Activated CD8-positive, alpha-beta T cell treated with anti-CD3 and anti-CD28 coated beads, Interleukin-2, amount 10 ng/mL, durations not matched to agents 7 days and 5 days (primary cell): ENCODE data around the gene KRT31. TPM values are rescaled to one million over a fixed set of nuclear protein-coding genes. Genes with fewer than 3 reads are reported as not detected.

ENCODE experiments used
- ATAC-seq: fragments of 150-1000 bp; cut with Tn5 transposase; one replicate; pipeline ENCODE4 v1.10.0; 2021; ENCODE audit warnings: moderate library complexity
- CTCF ChIA-PET: fragments of 350-600 bp; sonication (Branson Sonifier 250); formaldehyde crosslinking; loops from one replicate; lab custom pipeline; 2021; ENCODE audit warnings: antibody characterized with exemption; lab: Charles Lee
- POLR2A ChIA-PET: fragments of 350-600 bp; sonication (Branson Sonifier 250); formaldehyde crosslinking; loops from one replicate; lab custom pipeline; 2021; ENCODE audit warnings: antibody characterized with exemption; lab: Charles Lee
- DNase-seq: peaks from one replicate; pipeline ENCODE4 v3.0.0-alpha.2; 2020
- H3K27ac Mint-ChIP-seq: one replicate; pipeline ENCODE4 v1.8.0; 2021; ENCODE audit warnings: mild to moderate bottlenecking, mixed read lengths
- H3K27me3 Mint-ChIP-seq: one replicate; pipeline ENCODE4 v1.8.0; 2021; ENCODE audit warnings: low read depth, mixed read lengths
- H3K36me3 Mint-ChIP-seq: one replicate; pipeline ENCODE4 v1.8.0; 2021; ENCODE audit warnings: low read depth, mixed read lengths
- H3K4me1 Mint-ChIP-seq: one replicate; pipeline ENCODE4 v1.8.0; 2021; ENCODE audit warnings: low read depth, mixed read lengths
- H3K4me3 Mint-ChIP-seq: one replicate; pipeline ENCODE4 v1.8.0; 2021; ENCODE audit warnings: mild to moderate bottlenecking, mixed read lengths
- H3K9me3 Mint-ChIP-seq: one replicate; pipeline ENCODE4 v1.8.0; 2022; ENCODE audit warnings: mixed read lengths; ENCODE audit not compliant: insufficient read depth
- total RNA-seq, 2 experiments: library from RNA; stranded (reverse); gene quantifications; one replicate each; pipeline ENCODE4 v1.2.3, GENCODE V29; 2021

KRT31 gene
- total RNA-seq = not detected

DNA sequence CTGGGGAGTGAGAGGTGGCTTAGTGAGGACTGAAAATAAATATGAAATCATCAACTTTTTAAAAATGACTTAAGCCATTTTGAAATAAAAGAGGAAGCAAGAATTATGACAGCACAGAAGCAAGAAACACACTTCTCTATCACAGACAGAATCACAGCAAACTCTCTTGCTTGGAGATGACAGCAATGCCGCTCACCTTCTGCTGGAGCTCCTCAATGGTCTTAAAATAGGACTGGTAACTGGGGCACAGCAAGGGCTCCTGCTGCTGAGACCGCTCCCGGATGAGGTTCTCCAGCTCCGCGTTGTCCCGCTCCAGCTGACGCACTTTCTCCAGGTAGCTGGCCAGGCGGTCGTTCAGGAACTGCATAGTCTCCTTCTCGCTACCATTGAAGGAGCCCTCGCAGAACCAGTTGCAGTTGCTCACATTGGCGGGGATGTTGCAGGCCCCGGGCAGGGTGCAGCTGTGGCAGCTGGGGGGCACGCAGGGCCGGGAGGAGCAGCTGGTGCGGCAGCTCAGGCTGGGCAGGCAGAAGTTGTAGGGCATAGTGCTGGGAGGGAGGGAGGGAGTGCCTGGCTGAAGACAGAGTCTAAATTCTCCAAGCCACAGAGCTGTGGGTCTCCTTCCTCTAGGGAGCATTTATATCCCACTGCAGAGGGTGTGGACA lies at the start of gene KRT31:
Gene KRT31 (minus strand): TSS at position 613 of the 665 bp plus-strand sequence. CDS start 69 bp downstream, at position 544.
- Mint-ChIP-seq H3K36me3 (no peaks in the 10 kb centered on the region), H3K27ac (no peak within 1 kb of the TSS), H3K9me3 (no peaks in the 10 kb centered on the region), H3K4me1 (no peaks in the 10 kb centered on the region), H3K27me3 (no peaks in the 10 kb centered on the region), H3K4me3 (no peak within 1 kb of the TSS)
- DNase-seq = no peak
- ATAC-seq = no peak
- ChIA-PET POLR2A (no interaction called here), CTCF (no interaction called here)

DNA sequence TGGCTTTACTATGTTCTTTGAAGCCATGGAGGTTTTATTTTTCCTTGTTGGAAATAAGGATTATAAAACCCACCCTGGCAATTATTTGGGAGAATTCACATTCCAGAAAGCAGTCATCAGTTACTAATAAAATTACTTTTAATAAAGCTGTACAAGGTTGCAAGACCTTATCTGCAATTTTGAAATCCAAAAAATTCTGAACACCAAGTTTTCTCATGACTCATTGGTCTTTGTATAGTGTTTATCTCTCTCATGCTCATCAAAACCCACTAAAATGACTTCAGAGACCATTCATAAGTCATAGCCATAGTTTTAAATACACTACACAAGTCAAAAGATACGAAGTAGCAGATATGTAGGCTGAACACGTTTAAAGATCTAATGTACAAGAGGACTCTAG lies 49.4 kb upstream of the KRT31 start:
- Mint-ChIP-seq H3K4me3 (no peak overlapping the region), H3K27me3 (peaks cover 13% of the 10 kb centered on the region), H3K27ac (no peak overlapping the region), H3K36me3 (no peaks in the 10 kb centered on the region), H3K9me3 (no peaks in the 10 kb centered on the region), H3K4me1 (no peaks in the 10 kb centered on the region)
- ATAC-seq (no peak), DNase-seq (no peak)
- ChIA-PET CTCF (interaction anchor here (0.6 kb wide), 1 partner anchor 202 kb away, joined by 3 read pairs; no protein-coding TSS in a partner anchor), POLR2A (no interaction called here)

DNA sequence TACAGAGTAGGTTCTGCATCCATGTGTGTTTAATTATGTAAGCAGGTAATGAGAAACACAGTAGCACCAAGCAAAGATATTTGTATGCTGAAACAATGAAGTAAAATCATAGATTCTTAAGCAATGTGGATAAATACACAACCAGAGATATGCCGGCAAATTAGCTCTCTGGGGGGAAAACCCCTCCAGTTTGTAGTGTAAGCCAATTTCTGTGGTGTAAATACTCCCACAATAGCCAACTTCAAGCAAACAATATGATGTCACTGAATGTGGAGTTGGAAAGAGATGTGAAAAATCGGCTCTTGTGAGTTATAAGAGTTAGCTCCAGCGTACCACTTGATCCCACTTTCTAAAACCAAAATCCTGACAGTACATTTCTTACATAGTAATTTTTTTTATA lies 47.2 kb upstream of the KRT31 start:
- Mint-ChIP-seq H3K9me3 (no peaks in the 10 kb centered on the region), H3K36me3 (no peaks in the 10 kb centered on the region), H3K4me3 (no peak overlapping the region), H3K27me3 (peaks cover 12% of the 10 kb centered on the region), H3K4me1 (no peaks in the 10 kb centered on the region), H3K27ac (no peak overlapping the region)
- ChIA-PET POLR2A (no interaction called here), CTCF (no interaction called here)
- ATAC-seq (no peak), DNase-seq (no peak)

DNA sequence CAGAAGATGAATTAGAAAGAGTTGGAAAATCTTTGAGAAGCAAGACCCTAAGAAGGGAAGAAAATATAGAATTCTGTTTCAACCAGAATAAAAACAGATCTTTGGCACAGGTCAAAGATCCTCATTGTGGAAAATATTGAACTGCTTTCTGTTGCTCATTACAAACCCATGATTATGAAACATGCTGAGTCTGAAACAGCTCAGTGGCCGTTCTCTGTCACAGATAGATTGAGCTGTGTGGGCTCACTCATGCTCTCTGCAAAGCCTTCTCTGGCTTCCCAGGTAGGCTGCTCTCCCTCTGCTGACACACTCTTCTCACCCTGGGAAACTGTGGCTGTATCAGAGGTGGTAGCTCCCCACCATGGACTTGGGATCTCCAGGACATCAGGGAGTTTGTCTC lies 46.8 kb upstream of the KRT31 start:
- no peak overlapping the region for H3K27ac Mint-ChIP-seq
- no peaks in the 10 kb centered on the region for H3K9me3 Mint-ChIP-seq
- ChIA-PET POLR2A (no interaction called here), CTCF (no interaction called here)
- ATAC-seq = no peak
- DNase-seq = no peak
- no peak overlapping the region for H3K4me3 Mint-ChIP-seq
- H3K4me1 Mint-ChIP-seq = no peaks in the 10 kb centered on the region
- H3K27me3 Mint-ChIP-seq = peaks cover 12% of the 10 kb centered on the region
- no peaks in the 10 kb centered on the region for H3K36me3 Mint-ChIP-seq

DNA sequence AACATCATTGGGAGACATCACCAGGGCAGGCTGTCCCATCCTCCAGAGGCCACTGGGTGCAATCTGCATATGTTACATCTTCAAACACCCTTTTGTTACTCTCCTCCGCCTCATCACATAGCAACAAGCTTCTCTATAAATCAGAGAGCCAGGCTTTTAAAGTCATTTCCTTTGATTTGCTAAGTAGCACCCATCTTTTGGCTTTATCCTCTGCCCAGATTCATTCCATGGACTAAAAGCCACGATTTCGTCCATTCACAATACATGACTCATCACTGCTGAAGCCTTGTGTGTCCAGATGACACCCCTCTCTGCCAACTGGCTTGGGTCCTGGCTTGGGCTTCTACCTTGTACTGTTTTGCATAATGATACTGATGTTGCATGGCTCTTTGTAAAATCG lies 45.3 kb upstream of the KRT31 start:
- ChIA-PET CTCF (no interaction called here), POLR2A (no interaction called here)
- Mint-ChIP-seq H3K9me3 (no peaks in the 10 kb centered on the region), H3K36me3 (no peaks in the 10 kb centered on the region), H3K27ac (no peak overlapping the region), H3K4me3 (no peak overlapping the region), H3K4me1 (no peaks in the 10 kb centered on the region), H3K27me3 (peaks cover 12% of the 10 kb centered on the region)
- no peak for ATAC-seq
- no peak for DNase-seq

DNA sequence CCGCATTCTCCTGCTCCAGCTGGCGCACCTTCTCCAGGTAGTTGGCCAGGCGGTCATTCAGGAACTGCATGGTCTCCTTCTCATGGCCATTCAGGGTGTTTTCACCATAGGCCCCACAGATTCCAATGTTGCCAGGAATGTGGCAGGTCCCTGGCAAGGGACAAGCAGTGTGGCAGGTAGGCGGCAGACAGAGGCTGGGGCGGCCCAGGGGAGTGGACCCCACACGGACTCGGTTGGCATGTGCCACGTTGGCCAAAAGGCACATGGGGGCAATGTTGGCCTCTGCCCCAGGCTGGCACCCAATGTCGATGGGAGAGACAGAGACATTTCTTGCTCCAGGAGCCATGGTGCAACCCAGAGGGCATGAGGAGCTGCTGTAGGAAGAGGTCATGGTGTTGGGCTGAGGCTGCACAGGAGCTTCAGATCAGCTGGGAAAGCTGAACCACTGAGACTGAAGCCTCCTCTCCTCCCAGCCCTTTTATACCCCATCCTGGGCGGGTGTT lies 43.2 kb upstream of the KRT31 start, which contains the start of gene KRT38:
Gene KRT38 (minus strand): TSS at position 453 of the 503 bp plus-strand sequence. CDS start 62 bp downstream, at position 391.
- no peaks in the 10 kb centered on the region for H3K4me1 Mint-ChIP-seq
- H3K27me3 Mint-ChIP-seq = peaks cover 12% of the 10 kb centered on the region
- ChIA-PET CTCF (no interaction called here), POLR2A (no interaction called here)
- H3K36me3 Mint-ChIP-seq = no peaks in the 10 kb centered on the region
- H3K27ac Mint-ChIP-seq = no peak within 1 kb of the TSS
- no peaks in the 10 kb centered on the region for H3K9me3 Mint-ChIP-seq
- DNase-seq (no peak), ATAC-seq (no peak)
- H3K4me3 Mint-ChIP-seq = no peak within 1 kb of the TSS

DNA sequence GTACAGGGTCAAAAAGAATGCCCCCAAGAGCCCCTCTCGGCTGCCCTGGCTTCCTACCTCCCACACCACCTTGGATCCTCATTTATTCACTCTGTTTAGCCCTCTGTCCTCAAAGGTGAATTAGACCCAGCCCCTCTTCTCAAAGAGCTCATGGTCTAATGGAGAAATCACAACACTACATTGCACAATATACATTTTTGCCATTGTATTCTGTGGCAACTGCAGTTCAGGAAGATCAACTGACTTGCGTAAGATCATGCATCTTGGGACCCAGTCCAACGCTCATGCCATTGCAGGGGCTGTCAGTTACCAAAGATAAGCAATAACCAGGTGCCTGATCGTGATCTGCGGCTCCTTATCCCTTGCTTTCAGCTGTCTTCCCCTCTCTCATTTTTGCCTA lies 42.0 kb upstream of the KRT31 start:
- no peak overlapping the region for H3K4me3 Mint-ChIP-seq
- POLR2A ChIA-PET = no interaction called here
- H3K27ac Mint-ChIP-seq = no peak overlapping the region
- no peaks in the 10 kb centered on the region for H3K9me3 Mint-ChIP-seq
- H3K27me3 Mint-ChIP-seq = peaks cover 10% of the 10 kb centered on the region
- no peak for DNase-seq
- H3K4me1 Mint-ChIP-seq = no peaks in the 10 kb centered on the region
- H3K36me3 Mint-ChIP-seq = no peaks in the 10 kb centered on the region
- CTCF ChIA-PET = no interaction called here
- no peak for ATAC-seq

DNA sequence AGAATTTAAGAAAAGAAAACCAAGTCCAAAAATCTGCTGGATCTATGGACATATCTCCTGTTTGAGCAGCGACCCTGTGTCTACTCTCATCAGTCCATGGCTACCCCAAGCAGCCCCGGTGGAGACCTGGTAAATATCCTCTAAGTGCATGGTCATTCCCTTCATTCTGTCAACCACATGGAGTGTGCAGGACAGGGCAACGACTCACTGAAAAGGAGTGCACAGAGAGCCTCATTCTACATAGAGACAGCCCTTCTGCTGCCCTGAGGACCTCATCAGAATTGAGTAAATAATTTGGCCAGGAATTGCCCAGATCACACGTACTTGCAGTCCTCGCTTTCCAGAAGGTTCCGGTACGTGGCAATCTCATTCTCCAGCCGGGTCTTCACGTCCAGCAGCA lies 40.4 kb upstream of the KRT31 start:
- Mint-ChIP-seq H3K4me3 (no peak overlapping the region), H3K9me3 (no peaks in the 10 kb centered on the region), H3K27me3 (peaks cover 7% of the 10 kb centered on the region), H3K4me1 (no peaks in the 10 kb centered on the region), H3K36me3 (no peaks in the 10 kb centered on the region), H3K27ac (no peak overlapping the region)
- POLR2A ChIA-PET = no interaction called here
- DNase-seq (no peak), ATAC-seq (no peak)
- CTCF ChIA-PET = no interaction called here

DNA sequence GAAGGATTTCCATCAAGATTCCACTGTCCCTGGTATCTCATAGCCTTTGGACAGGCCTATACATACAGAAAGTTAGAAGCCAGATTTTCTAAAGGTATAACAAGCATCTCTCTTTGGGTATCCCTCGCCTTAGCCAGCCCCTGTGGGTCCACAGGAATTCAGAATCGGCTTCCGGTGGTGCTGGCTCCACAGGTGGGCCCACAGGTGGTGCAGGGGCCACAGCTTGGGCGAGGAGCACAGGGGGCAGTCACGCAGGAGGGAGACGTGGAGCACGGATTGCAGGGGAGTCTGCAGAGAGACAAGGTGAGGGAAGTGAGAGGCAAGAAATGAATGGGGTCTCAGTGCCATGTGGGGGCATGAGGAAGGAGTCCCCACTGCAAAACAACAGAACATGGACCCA lies 39.8 kb upstream of the KRT31 start:
- H3K27me3 Mint-ChIP-seq = peaks cover 7% of the 10 kb centered on the region
- no peak for ATAC-seq

DNA sequence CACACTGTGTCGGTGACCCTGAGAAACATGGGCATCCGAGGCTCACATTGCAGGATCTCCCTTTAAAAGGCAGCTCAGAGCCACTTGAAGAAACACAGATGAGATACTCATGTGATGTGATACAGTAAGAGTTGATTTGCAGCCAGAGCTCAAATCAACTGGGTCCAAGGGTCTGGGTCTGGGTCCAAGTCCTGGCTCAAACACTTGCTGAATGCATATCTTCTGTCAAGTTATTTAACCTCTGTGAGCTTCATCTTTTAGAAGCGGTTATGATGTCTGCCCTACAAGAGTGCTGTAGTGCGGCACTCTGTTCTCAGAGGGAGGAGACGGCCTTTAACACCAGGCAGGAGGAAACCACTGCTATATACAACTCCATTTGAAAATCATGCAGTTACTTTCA lies 37.0 kb upstream of the KRT31 start:
- H3K9me3 Mint-ChIP-seq = no peaks in the 10 kb centered on the region
- peaks cover 4% of the 10 kb centered on the region for H3K27me3 Mint-ChIP-seq
- no peak overlapping the region for H3K27ac Mint-ChIP-seq
- no peak overlapping the region for H3K4me3 Mint-ChIP-seq
- ChIA-PET CTCF (interaction anchor here (0.7 to 1.3 kb wide), 3 partner anchors 18 to 228 kb away, joined by 3 read pairs; no protein-coding TSS in a partner anchor), POLR2A (no interaction called here)
- DNase-seq (no peak), ATAC-seq (no peak)
- no peaks in the 10 kb centered on the region for H3K36me3 Mint-ChIP-seq
- H3K4me1 Mint-ChIP-seq = no peaks in the 10 kb centered on the region

More for the DNA sequence above, 39.8 kb upstream of the KRT31 start:
- no peak for DNase-seq
- CTCF ChIA-PET = no interaction called here
- no peaks in the 10 kb centered on the region for H3K9me3 Mint-ChIP-seq
- no peaks in the 10 kb centered on the region for H3K36me3 Mint-ChIP-seq
- no peaks in the 10 kb centered on the region for H3K4me1 Mint-ChIP-seq
- POLR2A ChIA-PET = no interaction called here
- no peak overlapping the region for H3K27ac Mint-ChIP-seq
- H3K4me3 Mint-ChIP-seq = no peak overlapping the region

DNA sequence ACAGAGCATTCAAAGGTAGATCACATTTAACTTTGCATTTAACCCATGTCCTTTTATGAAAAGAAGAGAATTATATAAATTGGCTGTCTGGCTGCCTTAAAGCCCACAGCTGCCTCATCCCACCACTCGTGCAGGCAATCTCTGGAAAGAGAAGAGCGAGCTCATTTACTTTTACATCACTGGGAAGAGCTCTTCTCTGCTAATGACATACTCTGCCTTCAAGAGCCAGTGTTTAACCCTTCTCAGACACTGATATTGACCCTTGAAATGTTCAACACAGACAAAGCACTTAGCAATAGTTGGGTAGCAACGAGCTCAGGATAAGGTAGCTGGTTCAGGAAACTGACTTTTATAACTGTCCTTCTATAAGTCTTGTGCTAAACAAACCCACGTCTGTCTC lies 36.6 kb upstream of the KRT31 start:
- H3K4me3 Mint-ChIP-seq = no peak overlapping the region
- DNase-seq (no peak), ATAC-seq (no peak)
- no peaks in the 10 kb centered on the region for H3K4me1 Mint-ChIP-seq
- H3K36me3 Mint-ChIP-seq = no peaks in the 10 kb centered on the region
- CTCF ChIA-PET = interaction anchor here (0.7 to 1.3 kb wide), 3 partner anchors 18 to 229 kb away, joined by 3 read pairs; no protein-coding TSS in a partner anchor
- no peak overlapping the region for H3K27ac Mint-ChIP-seq
- H3K27me3 Mint-ChIP-seq = peaks cover 4% of the 10 kb centered on the region
- H3K9me3 Mint-ChIP-seq = no peaks in the 10 kb centered on the region
- POLR2A ChIA-PET = no interaction called here

DNA sequence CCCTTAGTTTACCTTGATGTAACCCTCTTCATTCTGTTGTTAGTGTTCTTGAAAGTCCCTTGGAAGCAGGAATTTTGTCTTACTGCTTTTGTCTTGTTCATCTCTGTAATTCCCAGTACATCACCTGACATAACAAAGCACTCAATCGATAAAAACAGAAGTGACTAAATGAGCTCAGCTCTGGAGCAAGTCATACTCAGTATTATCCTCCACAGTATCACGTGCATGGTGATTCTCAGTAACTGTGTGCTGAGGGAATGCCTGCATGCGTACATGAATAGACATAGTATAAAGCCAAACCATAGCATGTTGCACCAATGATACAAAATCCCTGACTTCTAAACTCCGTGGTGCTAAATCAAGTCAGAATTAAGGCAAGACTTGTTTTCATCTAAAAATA lies 36.2 kb upstream of the KRT31 start:
- DNase-seq (no peak), ATAC-seq (no peak)
- ChIA-PET CTCF (interaction anchor here (1.1 to 1.3 kb wide), 2 partner anchors 116 to 229 kb away, joined by 3 read pairs; no protein-coding TSS in a partner anchor), POLR2A (no interaction called here)
- peaks cover 4% of the 10 kb centered on the region for H3K27me3 Mint-ChIP-seq
- H3K4me1 Mint-ChIP-seq = no peaks in the 10 kb centered on the region
- H3K4me3 Mint-ChIP-seq = no peak overlapping the region
- H3K27ac Mint-ChIP-seq = no peak overlapping the region
- H3K9me3 Mint-ChIP-seq = no peaks in the 10 kb centered on the region
- H3K36me3 Mint-ChIP-seq = no peaks in the 10 kb centered on the region
